K562 (cell line): Measurements from ENCODE around the gene FA2H. TPM values are rescaled to one million over a fixed set of nuclear protein-coding genes. Genes with fewer than 3 reads are reported as not detected.

Source experiments
- CAMTA2 ChIP-seq: fragments of 250-450 bp; sonication (Bioruptor Pico); conservative IDR thresholded peaks from 2 replicates; pipeline ENCODE4 v1.5.1; 2022
- FOXK2 ChIP-seq, 2 experiments: fragments of 450-650 bp; IDR thresholded peaks in 1 of 2; conservative IDR thresholded peaks in 1 of 2; 2 replicates each; pipeline ENCODE4 v1.6.1; 2016; ENCODE audit warnings: low read depth in 2 of 2, mild to moderate bottlenecking in 1 of 2
- GATA2 ChIP-seq: sonication (generic); formaldehyde crosslinking; IDR thresholded peaks from 2 replicates; pipeline ENCODE4 v1.4.0; 2020; ENCODE audit warnings: mild to moderate bottlenecking, missing genetic modification reagents
- HMGN3 ChIP-seq: IDR thresholded peaks from 2 replicates; pipeline ENCODE4 v1.6.1; 2011; ENCODE audit warnings: borderline replicate concordance, low read depth, mild to moderate bottlenecking, mixed read lengths, low read length; ENCODE audit not compliant: insufficient read length; ENCODE audit errors: extremely low read depth
- POLR2H ChIP-seq: IDR thresholded peaks from 2 replicates; pipeline ENCODE4 v1.6.1; 2016; ENCODE audit warnings: missing genetic modification characterization, low read depth, mild to moderate bottlenecking, control low read depth, missing compliant biosample characterization, moderate library complexity
- RBM25 ChIP-seq: fragments of 200-400 bp; formaldehyde crosslinking; IDR thresholded peaks from 2 replicates; pipeline ENCODE4 v1.6.1; 2018; ENCODE audit warnings: low read length, low read depth, moderate library complexity; ENCODE audit not compliant: severe bottlenecking
- SIX5 ChIP-seq, 2 experiments: IDR thresholded peaks; 2 replicates each; pipeline ENCODE4 v1.6.1; 2011; ENCODE audit warnings: low read length in 2 of 2, borderline replicate concordance in 1 of 2, low read depth in 1 of 2, mild to moderate bottlenecking in 1 of 2, moderate library complexity in 1 of 2; ENCODE audit not compliant: insufficient read depth in 1 of 2
- SREBF1 ChIP-seq: fragments of 150-350 bp; IDR thresholded peaks from 2 replicates; pipeline ENCODE4 v1.6.1; 2014; ENCODE audit warnings: antibody characterized with exemption, low read depth, low read length, borderline replicate concordance
- SUPT5H ChIP-seq: fragments of 450-650 bp; IDR thresholded peaks from 2 replicates; pipeline ENCODE4 v1.6.1; 2016
- ZBTB1 ChIP-seq: sonication (generic); formaldehyde crosslinking; IDR thresholded peaks from 2 replicates; pipeline ENCODE4 v1.8.1; 2023; ENCODE audit warnings: missing genetic modification reagents, low read depth, mild to moderate bottlenecking, borderline replicate concordance
- ZNF24 ChIP-seq: fragments of 450-650 bp; IDR thresholded peaks from 2 replicates; pipeline ENCODE4 v1.6.1; 2016
- polyA plus RNA-seq, 8 experiments: library from polyadenylated mRNA; depleted of rRNA in 4 of 8; stranded (reverse) in 5 of 8; unstranded in 3 of 8; fragments of >200 nt; fragmentation: Nextera tagmentation in 2 of 8; fragmentation: Illumina TruSeq in 1 of 8; extraction: Ambion mirVana in 2 of 8; extraction: Trizol in 1 of 8; gene quantifications; 2 replicates each; pipeline versions ENCODE4 v1.2.1 to v1.2.3, GENCODE V29; 2011 to 2014; ENCODE audit warnings: inconsistent platforms in 1 of 8, missing spikeins in 1 of 8
- total RNA-seq, 7 experiments: library from RNA; depleted of rRNA in 6 of 7; stranded (reverse); fragments of >200 nt in 6 of 7; fragmentation: Illumina TruSeq in 2 of 7; extraction: Trizol in 2 of 7; gene quantifications; 2 replicates each; pipeline versions ENCODE4 v1.2.1 to v1.2.3, GENCODE V29; 2011 to 2021; ENCODE audit warnings: low replicate concordance in 1 of 7
- TF ChIP-seq, protein P1 (sequence below): fragments of 200-800 bp; sonication (Bioruptor generic); IDR thresholded peaks from 2 replicates; pipeline ENCODE4 v1.6.1; 2017; ENCODE audit warnings: missing genetic modification characterization, missing compliant biosample characterization
- TF ChIP-seq, protein P2 (sequence below): fragments of 450-650 bp; IDR thresholded peaks from 2 replicates; pipeline ENCODE4 v1.6.1; 2016; ENCODE audit warnings: mild to moderate bottlenecking, moderate library complexity

FA2H gene
- total and polyA plus RNA-seq, 9 of the 15 experiments (the other 6 are each of a cell fraction or from before 2014, with no cell fraction given) = not detected

DNA sequence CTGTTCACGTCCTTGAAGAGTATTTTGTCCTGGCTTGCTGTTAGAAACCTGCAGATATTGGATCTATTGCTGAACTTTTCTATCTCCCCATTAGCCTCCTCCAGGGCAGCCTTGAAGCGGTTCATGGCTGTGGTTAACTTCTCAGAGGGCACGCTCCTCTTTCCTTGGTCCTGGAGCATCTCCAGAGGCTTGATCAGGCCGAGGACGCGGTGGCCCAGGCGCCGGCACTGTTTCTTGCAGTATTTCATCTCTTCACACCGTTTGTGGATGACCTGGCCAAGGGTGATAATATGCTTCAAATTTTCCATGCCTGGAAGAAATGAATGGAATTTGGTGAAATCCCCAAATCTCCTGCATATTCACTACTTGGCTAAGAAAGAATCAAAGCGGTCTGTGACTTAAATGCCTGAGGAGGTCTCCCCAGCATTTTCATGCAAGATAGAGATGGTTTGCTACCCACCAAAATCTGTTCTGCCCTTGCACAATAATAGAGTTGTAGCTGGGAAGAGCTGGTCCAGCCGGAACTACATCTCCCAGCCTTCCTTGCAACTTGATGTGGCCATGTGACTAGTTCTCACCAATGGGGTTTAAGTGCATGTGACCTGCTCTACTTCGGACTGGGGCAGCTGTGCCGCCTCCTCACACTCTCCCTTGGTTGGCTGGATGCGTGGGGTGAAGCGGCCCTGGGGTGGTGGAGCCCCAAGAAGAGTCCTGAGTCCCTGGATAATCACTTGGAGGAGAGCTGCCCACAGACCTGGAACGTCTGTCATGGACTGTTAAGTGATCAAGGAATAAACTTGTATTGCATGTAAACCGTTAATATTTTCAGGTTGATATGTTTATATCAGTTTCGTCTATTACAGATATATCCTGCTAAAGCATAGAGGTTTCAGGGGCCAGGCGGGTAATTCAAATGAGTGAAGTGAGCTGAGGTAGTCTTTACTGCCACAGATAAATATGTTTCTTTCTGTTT, 78.9 kb downstream of the FA2H start (continued):
- TF ChIP-seq, protein P1, sequence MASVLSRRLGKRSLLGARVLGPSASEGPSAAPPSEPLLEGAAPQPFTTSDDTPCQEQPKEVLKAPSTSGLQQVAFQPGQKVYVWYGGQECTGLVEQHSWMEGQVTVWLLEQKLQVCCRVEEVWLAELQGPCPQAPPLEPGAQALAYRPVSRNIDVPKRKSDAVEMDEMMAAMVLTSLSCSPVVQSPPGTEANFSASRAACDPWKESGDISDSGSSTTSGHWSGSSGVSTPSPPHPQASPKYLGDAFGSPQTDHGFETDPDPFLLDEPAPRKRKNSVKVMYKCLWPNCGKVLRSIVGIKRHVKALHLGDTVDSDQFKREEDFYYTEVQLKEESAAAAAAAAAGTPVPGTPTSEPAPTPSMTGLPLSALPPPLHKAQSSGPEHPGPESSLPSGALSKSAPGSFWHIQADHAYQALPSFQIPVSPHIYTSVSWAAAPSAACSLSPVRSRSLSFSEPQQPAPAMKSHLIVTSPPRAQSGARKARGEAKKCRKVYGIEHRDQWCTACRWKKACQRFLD = 0 out of 2 replicates have a peak, but pooled peaks have one; percentile 22
- TF ChIP-seq SREBF1 (peak; percentile 54; the same call in 1 of the 2 replicates), SUPT5H (peak; percentile 64), FOXK2 (conservative IDR thresholded peaks at IDR 0.05 in 1 of 2, IDR thresholded peaks at IDR 0.05 in 1 of 2; ENCODE audit: low read depth in 2 of 2) (0 out of 4 replicates have a peak, but pooled peaks of 1 of the 2 experiments have one; percentile 31), POLR2H (tag) (peak; percentile 35; the same call in 1 of the 2 replicates), HMGN3 (no peak), SIX5 (IDR thresholded peaks at IDR 0.05; ENCODE audit: borderline replicate concordance in 1 of 2, insufficient read depth in 1 of 2, low read depth in 1 of 2, low read length in 2 of 2) (peak; percentile 88 to 93), CAMTA2 (CRISPR knock-in tag) (no peak), GATA2 (CRISPR knock-in tag) (no peak), RBM25 (peak; percentile 96), ZNF24 (no peak), ZBTB1 (CRISPR knock-in tag) (no peak)
- TF ChIP-seq, protein P2, sequence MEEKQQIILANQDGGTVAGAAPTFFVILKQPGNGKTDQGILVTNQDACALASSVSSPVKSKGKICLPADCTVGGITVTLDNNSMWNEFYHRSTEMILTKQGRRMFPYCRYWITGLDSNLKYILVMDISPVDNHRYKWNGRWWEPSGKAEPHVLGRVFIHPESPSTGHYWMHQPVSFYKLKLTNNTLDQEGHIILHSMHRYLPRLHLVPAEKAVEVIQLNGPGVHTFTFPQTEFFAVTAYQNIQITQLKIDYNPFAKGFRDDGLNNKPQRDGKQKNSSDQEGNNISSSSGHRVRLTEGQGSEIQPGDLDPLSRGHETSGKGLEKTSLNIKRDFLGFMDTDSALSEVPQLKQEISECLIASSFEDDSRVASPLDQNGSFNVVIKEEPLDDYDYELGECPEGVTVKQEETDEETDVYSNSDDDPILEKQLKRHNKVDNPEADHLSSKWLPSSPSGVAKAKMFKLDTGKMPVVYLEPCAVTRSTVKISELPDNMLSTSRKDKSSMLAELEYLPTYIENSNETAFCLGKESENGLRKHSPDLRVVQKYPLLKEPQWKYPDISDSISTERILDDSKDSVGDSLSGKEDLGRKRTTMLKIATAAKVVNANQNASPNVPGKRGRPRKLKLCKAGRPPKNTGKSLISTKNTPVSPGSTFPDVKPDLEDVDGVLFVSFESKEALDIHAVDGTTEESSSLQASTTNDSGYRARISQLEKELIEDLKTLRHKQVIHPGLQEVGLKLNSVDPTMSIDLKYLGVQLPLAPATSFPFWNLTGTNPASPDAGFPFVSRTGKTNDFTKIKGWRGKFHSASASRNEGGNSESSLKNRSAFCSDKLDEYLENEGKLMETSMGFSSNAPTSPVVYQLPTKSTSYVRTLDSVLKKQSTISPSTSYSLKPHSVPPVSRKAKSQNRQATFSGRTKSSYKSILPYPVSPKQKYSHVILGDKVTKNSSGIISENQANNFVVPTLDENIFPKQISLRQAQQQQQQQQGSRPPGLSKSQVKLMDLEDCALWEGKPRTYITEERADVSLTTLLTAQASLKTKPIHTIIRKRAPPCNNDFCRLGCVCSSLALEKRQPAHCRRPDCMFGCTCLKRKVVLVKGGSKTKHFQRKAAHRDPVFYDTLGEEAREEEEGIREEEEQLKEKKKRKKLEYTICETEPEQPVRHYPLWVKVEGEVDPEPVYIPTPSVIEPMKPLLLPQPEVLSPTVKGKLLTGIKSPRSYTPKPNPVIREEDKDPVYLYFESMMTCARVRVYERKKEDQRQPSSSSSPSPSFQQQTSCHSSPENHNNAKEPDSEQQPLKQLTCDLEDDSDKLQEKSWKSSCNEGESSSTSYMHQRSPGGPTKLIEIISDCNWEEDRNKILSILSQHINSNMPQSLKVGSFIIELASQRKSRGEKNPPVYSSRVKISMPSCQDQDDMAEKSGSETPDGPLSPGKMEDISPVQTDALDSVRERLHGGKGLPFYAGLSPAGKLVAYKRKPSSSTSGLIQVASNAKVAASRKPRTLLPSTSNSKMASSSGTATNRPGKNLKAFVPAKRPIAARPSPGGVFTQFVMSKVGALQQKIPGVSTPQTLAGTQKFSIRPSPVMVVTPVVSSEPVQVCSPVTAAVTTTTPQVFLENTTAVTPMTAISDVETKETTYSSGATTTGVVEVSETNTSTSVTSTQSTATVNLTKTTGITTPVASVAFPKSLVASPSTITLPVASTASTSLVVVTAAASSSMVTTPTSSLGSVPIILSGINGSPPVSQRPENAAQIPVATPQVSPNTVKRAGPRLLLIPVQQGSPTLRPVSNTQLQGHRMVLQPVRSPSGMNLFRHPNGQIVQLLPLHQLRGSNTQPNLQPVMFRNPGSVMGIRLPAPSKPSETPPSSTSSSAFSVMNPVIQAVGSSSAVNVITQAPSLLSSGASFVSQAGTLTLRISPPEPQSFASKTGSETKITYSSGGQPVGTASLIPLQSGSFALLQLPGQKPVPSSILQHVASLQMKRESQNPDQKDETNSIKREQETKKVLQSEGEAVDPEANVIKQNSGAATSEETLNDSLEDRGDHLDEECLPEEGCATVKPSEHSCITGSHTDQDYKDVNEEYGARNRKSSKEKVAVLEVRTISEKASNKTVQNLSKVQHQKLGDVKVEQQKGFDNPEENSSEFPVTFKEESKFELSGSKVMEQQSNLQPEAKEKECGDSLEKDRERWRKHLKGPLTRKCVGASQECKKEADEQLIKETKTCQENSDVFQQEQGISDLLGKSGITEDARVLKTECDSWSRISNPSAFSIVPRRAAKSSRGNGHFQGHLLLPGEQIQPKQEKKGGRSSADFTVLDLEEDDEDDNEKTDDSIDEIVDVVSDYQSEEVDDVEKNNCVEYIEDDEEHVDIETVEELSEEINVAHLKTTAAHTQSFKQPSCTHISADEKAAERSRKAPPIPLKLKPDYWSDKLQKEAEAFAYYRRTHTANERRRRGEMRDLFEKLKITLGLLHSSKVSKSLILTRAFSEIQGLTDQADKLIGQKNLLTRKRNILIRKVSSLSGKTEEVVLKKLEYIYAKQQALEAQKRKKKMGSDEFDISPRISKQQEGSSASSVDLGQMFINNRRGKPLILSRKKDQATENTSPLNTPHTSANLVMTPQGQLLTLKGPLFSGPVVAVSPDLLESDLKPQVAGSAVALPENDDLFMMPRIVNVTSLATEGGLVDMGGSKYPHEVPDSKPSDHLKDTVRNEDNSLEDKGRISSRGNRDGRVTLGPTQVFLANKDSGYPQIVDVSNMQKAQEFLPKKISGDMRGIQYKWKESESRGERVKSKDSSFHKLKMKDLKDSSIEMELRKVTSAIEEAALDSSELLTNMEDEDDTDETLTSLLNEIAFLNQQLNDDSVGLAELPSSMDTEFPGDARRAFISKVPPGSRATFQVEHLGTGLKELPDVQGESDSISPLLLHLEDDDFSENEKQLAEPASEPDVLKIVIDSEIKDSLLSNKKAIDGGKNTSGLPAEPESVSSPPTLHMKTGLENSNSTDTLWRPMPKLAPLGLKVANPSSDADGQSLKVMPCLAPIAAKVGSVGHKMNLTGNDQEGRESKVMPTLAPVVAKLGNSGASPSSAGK = 0 out of 2 replicates have a peak, but pooled peaks have one; percentile 35
